RWPE2 (cell line): ENCODE results near the gene TAT.

Experiments
- ATAC-seq: fragments of 200-7000 bp; cut with Tn5 transposase; 3 replicates; pipeline ENCODE4 v1.9.1; 2021; ENCODE audit warnings: low read depth
- DNase-seq: peaks from one replicate; pipeline ENCODE4 v3.0.0-alpha.2; 2020; ENCODE audit warnings: low spot score
- H3K27ac ChIP-seq: fragments of 450-650 bp; 2 replicates; pipeline ENCODE4 v1.5.1; 2017; ENCODE audit warnings: mild to moderate bottlenecking; ENCODE audit not compliant: poor library complexity, severe bottlenecking
- H3K27me3 ChIP-seq: fragments of 250-450 bp; sonication (Bioruptor Pico); 2 replicates; pipeline ENCODE4 v1.5.1; 2021; ENCODE audit warnings: mild to moderate bottlenecking, moderate library complexity; ENCODE audit not compliant: insufficient read depth, poor library complexity, severe bottlenecking
- H3K36me3 ChIP-seq: fragments of 250-450 bp; sonication (Bioruptor Pico); 2 replicates; pipeline ENCODE4 v1.5.1; 2020; ENCODE audit warnings: low read depth, mild to moderate bottlenecking, moderate library complexity
- H3K4me1 ChIP-seq: fragments of 250-450 bp; sonication (Bioruptor Pico); 2 replicates; pipeline ENCODE4 v1.5.1; 2021; ENCODE audit warnings: mild to moderate bottlenecking, moderate library complexity; ENCODE audit not compliant: insufficient read depth, poor library complexity, severe bottlenecking
- H3K4me3 ChIP-seq: fragments of 250-450 bp; sonication (Bioruptor Pico); 2 replicates; pipeline ENCODE4 v1.5.1; 2021; ENCODE audit warnings: mild to moderate bottlenecking, moderate library complexity; ENCODE audit not compliant: severe bottlenecking
- H3K9me3 ChIP-seq: fragments of 250-450 bp; sonication (Bioruptor Pico); 2 replicates; pipeline ENCODE4 v1.5.1; 2021; ENCODE audit warnings: mild to moderate bottlenecking, moderate library complexity; ENCODE audit not compliant: severe bottlenecking
- CTCF ChIP-seq: fragments of 450-650 bp; IDR thresholded peaks from one replicate; pipeline ENCODE4 v1.5.1; 2017; ENCODE audit warnings: mild to moderate bottlenecking, moderate library complexity; ENCODE audit not compliant: poor library complexity, severe bottlenecking

The TAT gene

DNA sequence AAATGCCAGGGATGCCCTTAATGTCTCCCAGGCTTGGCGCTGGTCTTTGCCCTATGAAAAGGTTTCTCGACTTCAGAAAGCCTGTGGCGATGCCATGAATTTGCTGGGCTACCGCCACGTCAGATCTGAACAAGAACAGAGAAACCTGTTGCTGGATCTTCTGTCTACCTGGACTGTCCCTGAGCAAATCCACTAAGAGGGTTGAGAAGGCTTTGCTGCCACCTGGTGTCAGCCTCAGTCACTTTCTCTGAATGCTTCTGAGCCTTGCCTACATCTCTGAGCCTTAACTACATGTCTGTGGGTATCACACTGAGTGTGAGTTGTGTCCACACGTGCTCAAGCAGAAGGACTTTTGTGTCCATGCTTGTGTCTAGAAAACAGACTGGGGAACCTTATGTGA is 39.2 kb downstream of the TAT start:
- Histone ChIP-seq H3K27me3 (peaks cover under 1% of the 10 kb centered on the region), H3K27ac (no peak overlapping the region), H3K9me3 (no peaks in the 10 kb centered on the region), H3K36me3 (no peaks in the 10 kb centered on the region), H3K4me3 (no peak overlapping the region), H3K4me1 (no peaks in the 10 kb centered on the region)
- TF ChIP-seq CTCF: peak; percentile 70
- ATAC-seq (peak; percentile 86), DNase-seq (no peak)

GRCh38 chr16:71536752-71537499 is 40.0 kb downstream of the TAT start:
- no peak for TF ChIP-seq CTCF
- no peak overlapping the region for H3K27ac ChIP-seq
- no peak for ATAC-seq

GRCh38 chr16:71532366-71532765 is 44.5 kb downstream of the TAT start:
- Histone ChIP-seq H3K4me1 (no peaks in the 10 kb centered on the region), H3K4me3 (no peak overlapping the region), H3K27ac (no peak overlapping the region), H3K9me3 (no peaks in the 10 kb centered on the region), H3K36me3 (no peaks in the 10 kb centered on the region), H3K27me3 (peaks cover 2% of the 10 kb centered on the region)
- no peak for ATAC-seq
- TF ChIP-seq CTCF: no peak
- no peak for DNase-seq

More at GRCh38 chr16:71536752-71537499, 40.0 kb downstream of the TAT start:
- no peak overlapping the region for H3K4me3 ChIP-seq
- peaks cover 2% of the 10 kb centered on the region for H3K27me3 ChIP-seq
- H3K4me1 ChIP-seq: no peaks in the 10 kb centered on the region
- no peaks in the 10 kb centered on the region for H3K9me3 ChIP-seq
- no peak for DNase-seq
- no peaks in the 10 kb centered on the region for H3K36me3 ChIP-seq

GRCh38 chr16:71528863-71529262 is 48.0 kb downstream of the TAT start:
- DNase-seq (no peak), ATAC-seq (no peak)
- Histone ChIP-seq H3K27me3 (peaks cover 2% of the 10 kb centered on the region), H3K9me3 (no peaks in the 10 kb centered on the region), H3K36me3 (no peaks in the 10 kb centered on the region), H3K4me3 (no peak overlapping the region), H3K4me1 (peaks cover 12% of the 10 kb centered on the region), H3K27ac (no peak overlapping the region)
- no peak for TF ChIP-seq CTCF

- no peak for TF ChIP-seq CTCF
- ATAC-seq: no peak
- H3K27me3 ChIP-seq: peaks cover 2% of the 10 kb centered on the region
Measured at GRCh38 chr16:71528257-71528656, 48.6 kb downstream of the TAT start.

More at GRCh38 chr16:71528257-71528656, 48.6 kb downstream of the TAT start:
- no peak for DNase-seq
- H3K27ac ChIP-seq: no peak overlapping the region
- H3K9me3 ChIP-seq: no peaks in the 10 kb centered on the region
- no peak overlapping the region for H3K4me3 ChIP-seq
- peaks cover 12% of the 10 kb centered on the region for H3K4me1 ChIP-seq
- no peaks in the 10 kb centered on the region for H3K36me3 ChIP-seq
